ENCODE measurements around the gene UGT1A9. TPM values are rescaled to one million over a fixed set of nuclear protein-coding genes. Genes with fewer than 3 reads are reported as not detected.

The UGT1A9 gene
- total and polyA plus RNA-seq, 2 of the 13 experiments (the other 11 are each of a cell fraction or from before 2014, with no cell fraction given), result 0.07 TPM; not detected in 1

- no peak within 1 kb of the TSS for H2AFZ ChIP-seq (ENCODE audit: low read length)
- no peak within 1 kb of the TSS for H3K4me3 ChIP-seq (replicated peaks in 1 of 3; ENCODE audit: insufficient read depth in 1 of 3, low read depth in 2 of 3, low read length in 3 of 3)
- H3K4me1 ChIP-seq (ENCODE audit: insufficient read depth, low read length), result no peaks in the 10 kb centered on the region; the same call in 1 of the 2 replicates
- POLR2A ChIA-PET, result interaction anchor here (1.1 kb wide), 1 partner anchor 8 kb away, joined by 3 read pairs; no protein-coding TSS in a partner anchor
- 67% methylated on average over 6 of the region's 8 CpGs for WGBS (ENCODE audit: low lambda C conversion rate)
- peaks cover 1 to 24% of the 10 kb centered on the region in 2 experiments; a peak in 3 of 5 replicates for H3K27me3 ChIP-seq (ENCODE audit: control insufficient read depth in 1 of 2, insufficient read depth in 2 of 2, low read length in 2 of 2)
- in situ Hi-C loops (cut with HindIII; ENCODE audit: extremely low pct_ligation_motif_present, low pct_unique_long_range_greater_than_20kb), result no loop called here
- no peaks in the 10 kb centered on the region for H3K9me3 ChIP-seq (ENCODE audit: low read length)
- H3K9ac ChIP-seq (ENCODE audit: insufficient read depth, low read depth, low read length), result no peak within 1 kb of the TSS
- ATAC-seq (peak; percentile 27; the same call in 2 of the 3 replicates), FAIRE-seq (no peak), DNase-seq (ENCODE audit: low spot score) (no peak)
- no peaks in the 10 kb centered on the region for H4K20me1 ChIP-seq (ENCODE audit: insufficient read depth, low read length)
- CTCF ChIA-PET (ENCODE audit: low intra/inter-chr PET ratio, low total read pairs), result no interaction called here
- no TSS peak for BruUV-seq (replicated peaks)
- H3K4me2 ChIP-seq (ENCODE audit: low read depth, low read length), result no peak within 1 kb of the TSS
- intact Hi-C loops (cut with micrococcal nuclease; ENCODE audit: unreplicated experiment), result no loop called here
- no peaks in the 10 kb centered on the region for H3K36me3 ChIP-seq (replicated peaks in 1 of 2; ENCODE audit: control insufficient read depth in 1 of 2, insufficient read depth in 2 of 2, low read length in 2 of 2)
- H3K79me2 ChIP-seq (ENCODE audit: insufficient read depth, low read length), result no peaks in the 10 kb centered on the region
- H3K27ac ChIP-seq (ENCODE audit: extremely low read length, insufficient read depth, low read length), result no peak within 1 kb of the TSS
- TF ChIP-seq ELF4 (CRISPR knock-in tag; IDR thresholded peaks at IDR 0.05; ENCODE audit: borderline replicate concordance), result no peak
- TF ChIP-seq NR2F6 (IDR thresholded peaks at IDR 0.05), result no peak
- TF ChIP-seq NR2F6 (CRISPR knock-in tag; IDR thresholded peaks at IDR 0.05), result no peak
- TF ChIP-seq ZNF205 (CRISPR knock-in tag; IDR thresholded peaks at IDR 0.05), result no peak
- no peak for TF ChIP-seq AHDC1 (CRISPR knock-in tag; IDR thresholded peaks at IDR 0.05; ENCODE audit: borderline replicate concordance)
- TF ChIP-seq ZNF34 (CRISPR knock-in tag; IDR thresholded peaks at IDR 0.05; ENCODE audit: borderline replicate concordance), result no peak
- TF ChIP-seq MTERF4 (CRISPR knock-in tag; IDR thresholded peaks at IDR 0.05), result no peak
- TF ChIP-seq HNRNPLL (IDR thresholded peaks at IDR 0.05; ENCODE audit: low read depth, low read length, poor library complexity, severe bottlenecking), result no peak
- no peak for TF ChIP-seq ZNF451 (CRISPR knock-in tag; IDR thresholded peaks at IDR 0.05)
- no peak for TF ChIP-seq NR2F2 (IDR thresholded peaks at IDR 0.05; ENCODE audit: borderline replicate concordance, low read depth)
- no peak for TF ChIP-seq ZNF510 (CRISPR knock-in tag; IDR thresholded peaks at IDR 0.05; ENCODE audit: low read depth)
These were observed 57.1 kb downstream of the UGT1A9 start, which contains the start of gene UGT1A3 for GRCh38 chr2:233728723-233729301. TSS of gene UGT1A3 (plus strand) at chr2:233729042. CDS start at chr2:233729127, 85 bp downstream.
